ENCODE results near the gene SPRYD3.
A peak's percentile ranks its signal among the peaks of the same experiment; 100 is the strongest.
"Not testable (repeated sequence)": the region's sequence is repeated elsewhere in the genome, so short reads cannot be mapped to it uniquely, and the experiment has no call there.

SPRYD3 gene

DNA sequence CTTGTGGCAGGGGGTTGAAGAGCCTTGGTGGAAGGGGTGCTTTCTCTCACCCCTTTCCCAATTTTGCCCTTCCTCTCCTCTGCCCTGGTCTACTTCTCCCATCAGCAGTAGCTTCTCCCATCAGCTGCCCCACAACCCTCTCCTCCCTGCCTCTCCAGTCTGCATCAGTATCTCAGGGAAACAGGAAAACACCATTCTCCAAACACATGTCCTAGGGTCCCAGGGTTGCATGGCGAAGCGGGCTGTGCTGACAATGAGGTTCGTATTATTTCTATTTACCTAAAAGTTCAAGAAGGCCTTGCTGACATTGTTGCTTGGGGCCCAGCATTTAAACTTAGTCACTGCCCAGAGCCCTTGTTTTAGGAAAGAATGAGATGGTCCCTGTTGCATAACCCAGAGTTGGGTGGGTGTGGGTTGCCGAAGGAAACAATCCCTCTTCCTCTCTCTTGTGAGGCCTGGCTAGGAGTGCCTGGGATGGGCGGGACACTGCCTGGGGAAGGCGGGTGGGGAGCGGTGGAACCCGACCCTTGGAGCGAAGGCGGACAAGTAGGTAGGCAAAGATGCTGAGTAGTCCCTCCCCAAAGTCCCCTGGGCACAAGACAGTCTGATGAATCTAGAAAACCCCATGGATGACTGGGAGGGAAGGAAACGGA is 17.0 kb upstream of the SPRYD3 start:
- DNase-seq (ENCODE audit: low spot score), result peak; percentile 17
- peak overlapping the region; percentile 100 for H3K27ac ChIP-seq
- TF ChIP-seq, protein P1, sequence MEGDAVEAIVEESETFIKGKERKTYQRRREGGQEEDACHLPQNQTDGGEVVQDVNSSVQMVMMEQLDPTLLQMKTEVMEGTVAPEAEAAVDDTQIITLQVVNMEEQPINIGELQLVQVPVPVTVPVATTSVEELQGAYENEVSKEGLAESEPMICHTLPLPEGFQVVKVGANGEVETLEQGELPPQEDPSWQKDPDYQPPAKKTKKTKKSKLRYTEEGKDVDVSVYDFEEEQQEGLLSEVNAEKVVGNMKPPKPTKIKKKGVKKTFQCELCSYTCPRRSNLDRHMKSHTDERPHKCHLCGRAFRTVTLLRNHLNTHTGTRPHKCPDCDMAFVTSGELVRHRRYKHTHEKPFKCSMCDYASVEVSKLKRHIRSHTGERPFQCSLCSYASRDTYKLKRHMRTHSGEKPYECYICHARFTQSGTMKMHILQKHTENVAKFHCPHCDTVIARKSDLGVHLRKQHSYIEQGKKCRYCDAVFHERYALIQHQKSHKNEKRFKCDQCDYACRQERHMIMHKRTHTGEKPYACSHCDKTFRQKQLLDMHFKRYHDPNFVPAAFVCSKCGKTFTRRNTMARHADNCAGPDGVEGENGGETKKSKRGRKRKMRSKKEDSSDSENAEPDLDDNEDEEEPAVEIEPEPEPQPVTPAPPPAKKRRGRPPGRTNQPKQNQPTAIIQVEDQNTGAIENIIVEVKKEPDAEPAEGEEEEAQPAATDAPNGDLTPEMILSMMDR (conservative IDR thresholded peaks at IDR 0.05; ENCODE audit: low read depth), result no peak
- CTCF ChIA-PET, result interaction anchor here (0.6 to 8.1 kb wide), 4 partner anchors 13 to 49 kb away, joined by 3 to 132 read pairs (median 4); no protein-coding TSS in a partner anchor
- POLR2A ChIA-PET (ENCODE audit: low non-redundant PET), result no interaction called here

DNA sequence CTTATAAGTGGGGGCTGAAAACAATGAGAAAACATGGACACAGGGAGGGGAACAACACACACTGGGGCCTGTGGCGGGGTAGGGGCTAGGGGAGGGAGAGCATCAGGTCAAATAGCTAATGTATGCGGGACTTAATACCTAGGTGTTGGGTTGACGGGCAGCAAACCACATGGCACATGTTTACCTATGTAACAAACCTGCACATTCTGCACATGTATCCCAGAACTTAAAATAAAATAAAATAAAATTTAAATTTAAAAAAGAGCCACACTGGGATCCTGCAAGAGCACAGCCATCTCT is 16.4 kb upstream of the SPRYD3 start:
- ChIA-PET POLR2A (ENCODE audit: low non-redundant PET) (interaction anchor here (0.8 kb wide), 1 partner anchor 17 kb away, joined by 3 read pairs; the partner anchor contains the start of gene SPRYD3), CTCF (interaction anchor here (0.8 to 1.0 kb wide), 2 partner anchors 24 to 48 kb away, joined by 3 to 5 read pairs; no protein-coding TSS in a partner anchor)
- H3K27ac ChIP-seq, result peak overlapping the region; percentile 100
- DNase-seq (ENCODE audit: low spot score), result not testable (repeated sequence)

DNA sequence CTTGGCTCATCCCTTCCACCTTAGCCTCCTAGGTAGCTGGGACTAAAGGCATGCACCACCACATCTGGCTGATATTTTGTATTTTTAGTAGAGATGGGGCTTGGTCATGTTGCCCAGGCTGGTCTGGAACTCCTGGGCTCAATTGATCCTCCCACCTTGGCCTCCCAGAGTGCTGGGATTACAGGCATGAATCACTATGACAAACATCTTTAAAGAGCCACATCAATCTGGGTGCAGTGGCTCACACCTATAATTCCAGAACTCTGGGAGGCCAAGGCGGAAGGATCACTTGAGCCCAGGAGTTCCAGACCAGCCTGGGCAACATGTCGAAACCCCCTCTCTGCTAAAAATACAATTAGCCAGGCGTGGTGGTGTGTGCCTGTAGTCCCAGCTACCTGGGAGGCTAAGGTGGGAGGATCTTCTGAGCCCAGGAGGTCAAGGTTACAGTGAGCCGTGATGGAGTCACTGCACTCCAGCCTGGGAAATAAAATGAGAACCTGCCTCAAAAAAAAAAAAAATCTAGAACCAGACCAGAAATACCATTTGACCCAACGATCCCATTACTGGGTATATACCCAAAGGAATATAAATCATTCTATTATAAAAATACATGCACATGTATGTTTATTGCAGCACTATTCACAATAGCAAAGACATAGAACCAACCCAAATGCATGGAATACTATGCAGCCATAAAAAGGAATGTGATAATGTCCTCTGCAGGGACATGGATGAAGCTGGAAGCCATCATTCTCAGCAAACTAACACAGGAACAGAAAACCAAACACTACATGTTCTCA is 15.8 kb upstream of the SPRYD3 start:
- DNase-seq (ENCODE audit: low spot score); CTCF ChIA-PET: not testable (repeated sequence)
- POLR2A ChIA-PET (ENCODE audit: low non-redundant PET), result interaction anchor here (0.8 kb wide), 1 partner anchor 16 kb away, joined by 3 read pairs; the partner anchor contains the start of gene SPRYD3
- peak overlapping the region; percentile 16; the same call in 1 of the 2 replicates for H3K27ac ChIP-seq

DNA sequence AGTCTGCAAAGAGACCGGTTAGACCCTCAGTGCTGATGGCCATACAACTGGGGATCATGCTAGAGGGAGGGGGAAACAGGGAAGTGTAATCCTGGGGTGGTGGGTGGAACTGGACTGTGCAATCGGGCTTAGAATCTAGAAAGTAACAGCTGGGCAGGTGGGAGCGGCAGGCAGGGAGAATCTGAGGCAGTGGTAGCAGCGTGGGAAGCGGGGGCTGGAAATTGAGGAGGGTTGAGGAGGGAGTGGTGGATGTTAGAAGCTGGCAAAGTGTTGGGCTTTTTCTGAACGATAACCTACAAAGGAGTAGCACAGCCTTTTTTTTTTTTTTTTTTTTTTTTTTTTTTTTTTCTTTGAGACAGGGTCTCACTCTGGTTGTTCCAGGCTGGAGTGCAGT is 15.2 kb upstream of the SPRYD3 start:
- TF ChIP-seq, protein P1 (conservative IDR thresholded peaks at IDR 0.05; ENCODE audit: low read depth), result no peak
- DNase-seq (ENCODE audit: low spot score), result no peak
- 0 out of 2 replicates have a peak overlapping the region, but pooled peaks have one; percentile 16 for H3K27ac ChIP-seq
- ChIA-PET CTCF (no interaction called here), POLR2A (ENCODE audit: low non-redundant PET) (no interaction called here)

DNA sequence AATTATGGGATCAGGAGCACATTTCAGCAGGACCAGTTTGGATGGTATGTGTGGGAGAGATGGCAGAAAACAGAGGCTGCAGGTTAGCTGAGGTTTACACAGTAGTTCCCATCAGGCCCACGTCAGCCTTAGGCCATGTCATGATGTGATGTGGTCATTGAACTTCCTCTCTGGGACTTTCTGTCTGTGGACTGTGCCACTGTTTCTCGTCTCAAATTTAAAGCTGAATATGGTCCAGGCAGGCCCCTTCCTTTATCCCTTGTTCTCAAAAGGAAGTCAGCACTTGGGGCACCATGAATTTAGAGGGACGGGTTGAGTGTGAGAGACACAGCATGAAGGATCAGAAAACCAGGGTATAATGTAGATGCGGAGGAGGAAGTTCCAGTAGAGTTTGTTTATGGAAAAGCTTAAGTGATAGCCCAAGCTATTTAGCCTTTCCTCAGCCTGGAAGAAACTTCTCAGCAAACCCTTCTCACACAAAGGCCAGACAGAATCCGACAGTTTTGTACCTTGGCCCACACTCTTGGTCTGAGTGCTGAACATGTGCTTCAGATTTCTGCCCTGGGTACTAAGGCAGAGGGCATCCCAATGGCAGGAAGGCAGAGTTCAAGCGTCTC is 14.7 kb upstream of the SPRYD3 start:
- TF ChIP-seq, protein P1 (conservative IDR thresholded peaks at IDR 0.05; ENCODE audit: low read depth), result no peak
- DNase-seq (ENCODE audit: low spot score), result no peak
- CTCF ChIA-PET, result interaction anchor here (1.1 kb wide), 1 partner anchor 28 kb away, joined by 4 read pairs; no protein-coding TSS in a partner anchor

DNA sequence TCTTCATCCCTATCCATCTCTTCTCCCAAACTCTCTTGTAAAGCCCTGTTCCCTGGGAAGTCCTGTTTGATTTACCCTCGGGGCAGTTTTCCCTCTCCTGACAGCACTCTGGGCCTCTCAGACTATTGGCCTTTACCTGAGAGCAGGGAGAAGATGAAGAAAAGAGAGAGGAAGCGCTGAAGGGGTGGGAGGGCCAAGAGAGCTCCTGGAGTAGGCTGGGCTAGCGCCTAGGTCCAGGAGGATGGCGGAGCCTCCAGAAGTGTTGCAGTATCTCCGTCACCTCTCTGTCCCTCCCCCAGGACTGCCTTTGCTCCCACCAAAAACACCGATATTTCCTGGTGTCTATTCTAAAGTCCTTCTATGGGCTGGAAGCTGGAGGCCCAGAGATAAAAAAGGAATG is 12.6 kb upstream of the SPRYD3 start:
- ChIA-PET CTCF (interaction anchor here (1.2 kb wide), 1 partner anchor 26 kb away, joined by 4 read pairs; no protein-coding TSS in a partner anchor), POLR2A (ENCODE audit: low non-redundant PET) (no interaction called here)
- no peak for DNase-seq (ENCODE audit: low spot score)
- H3K27ac ChIP-seq, result no peak overlapping the region
- TF ChIP-seq, protein P1 (conservative IDR thresholded peaks at IDR 0.05; ENCODE audit: low read depth), result no peak

More for the DNA sequence above, 14.7 kb upstream of the SPRYD3 start:
- H3K27ac ChIP-seq, result 0 out of 2 replicates have a peak overlapping the region, but pooled peaks have one; percentile 16
- POLR2A ChIA-PET (ENCODE audit: low non-redundant PET), result no interaction called here

DNA sequence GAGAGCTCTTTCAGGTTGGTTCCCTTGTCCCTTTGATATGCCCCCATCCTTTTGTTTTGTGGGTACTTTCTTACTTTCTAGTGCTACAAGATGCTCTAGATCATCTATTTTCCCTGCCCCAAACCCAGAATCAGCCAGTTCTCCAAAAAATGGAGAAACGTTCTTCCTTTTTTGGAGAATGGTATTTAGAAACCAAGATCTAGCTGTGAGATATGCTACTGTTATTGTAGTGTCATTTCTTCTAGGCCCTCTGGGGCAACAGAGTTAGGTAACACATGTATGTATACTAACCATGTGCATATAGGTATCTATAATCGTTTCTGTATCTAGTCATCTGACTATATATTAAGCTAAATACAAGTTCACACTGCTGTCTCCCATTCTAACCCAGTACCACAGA is 11.4 kb upstream of the SPRYD3 start:
- ChIA-PET POLR2A (ENCODE audit: low non-redundant PET) (no interaction called here), CTCF (interaction anchor here (0.5 to 1.3 kb wide), 2 partner anchors 24 to 1306 kb away, joined by 3 read pairs; no protein-coding TSS in a partner anchor)
- DNase-seq (ENCODE audit: low spot score), result no peak
- TF ChIP-seq, protein P1 (conservative IDR thresholded peaks at IDR 0.05; ENCODE audit: low read depth), result no peak
- H3K27ac ChIP-seq, result no peak overlapping the region
